ENCODE measurements around the gene ORM2. TPM values are rescaled to one million over a fixed set of nuclear protein-coding genes. Genes with fewer than 3 reads are reported as not detected.

Gene ORM2
- total RNA-seq, 3 donors from 2014 or later (not counting 1 experiment from before 2014, with no cell fraction given) = not detected

DNA sequence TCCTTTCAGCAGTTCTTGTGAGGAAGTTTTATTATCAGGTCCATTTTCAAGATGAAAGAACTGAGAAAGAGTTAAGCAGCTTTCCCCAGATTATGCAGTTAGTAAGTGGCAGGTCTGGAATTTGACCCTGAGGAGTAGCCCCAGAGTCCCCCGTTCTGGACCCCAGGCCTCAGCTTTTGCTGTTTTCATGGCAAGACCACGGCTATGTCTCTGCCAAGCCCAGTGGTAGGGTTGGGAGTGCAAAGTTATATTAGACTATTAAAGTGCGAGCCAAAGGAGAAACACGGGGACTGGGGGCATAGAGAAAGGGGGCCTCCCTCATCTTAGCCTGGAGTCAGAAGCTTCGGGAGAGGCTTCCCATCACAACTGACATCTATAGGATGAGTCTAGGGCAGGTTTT is 26.1 kb upstream of the ORM2 start:
- H3K9me3 ChIP-seq (ENCODE audit: control insufficient read depth, insufficient read depth, low read length) = no peaks in the 10 kb centered on the region

DNA sequence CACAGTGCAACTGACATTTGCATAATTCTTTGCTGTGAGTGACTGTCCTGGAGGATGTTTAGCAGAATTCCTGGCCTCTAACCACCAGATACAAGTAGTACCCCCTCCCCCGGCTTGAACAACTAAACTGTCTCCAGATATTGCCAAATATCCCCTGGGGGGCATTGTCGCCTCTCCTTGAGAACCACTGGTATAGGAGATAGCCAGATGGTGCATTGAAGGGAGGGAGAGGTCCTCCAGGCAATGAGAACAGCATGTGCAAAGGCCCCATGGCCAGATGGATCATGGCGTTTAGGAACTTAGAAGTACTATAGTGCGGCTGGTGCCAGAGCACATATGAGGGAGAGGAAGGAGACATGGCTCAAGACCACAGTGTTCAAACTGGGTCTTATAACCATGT is 25.7 kb upstream of the ORM2 start:
- intact Hi-C loops (cut with micrococcal nuclease) = no loop called here
- H3K4me3 ChIP-seq (ENCODE audit: low read length) = no peak overlapping the region
- no peaks in the 10 kb centered on the region for H3K9me3 Mint-ChIP-seq
- peaks cover 5% of the 10 kb centered on the region for H3K4me1 ChIP-seq (ENCODE audit: control insufficient read depth, insufficient read depth, low read length)
- ATAC-seq (no peak), DNase-seq (no peak)
- H3K27ac Mint-ChIP-seq = no peak overlapping the region
- no peaks in the 10 kb centered on the region for H3K36me3 Mint-ChIP-seq
- TF ChIP-seq, protein P1, sequence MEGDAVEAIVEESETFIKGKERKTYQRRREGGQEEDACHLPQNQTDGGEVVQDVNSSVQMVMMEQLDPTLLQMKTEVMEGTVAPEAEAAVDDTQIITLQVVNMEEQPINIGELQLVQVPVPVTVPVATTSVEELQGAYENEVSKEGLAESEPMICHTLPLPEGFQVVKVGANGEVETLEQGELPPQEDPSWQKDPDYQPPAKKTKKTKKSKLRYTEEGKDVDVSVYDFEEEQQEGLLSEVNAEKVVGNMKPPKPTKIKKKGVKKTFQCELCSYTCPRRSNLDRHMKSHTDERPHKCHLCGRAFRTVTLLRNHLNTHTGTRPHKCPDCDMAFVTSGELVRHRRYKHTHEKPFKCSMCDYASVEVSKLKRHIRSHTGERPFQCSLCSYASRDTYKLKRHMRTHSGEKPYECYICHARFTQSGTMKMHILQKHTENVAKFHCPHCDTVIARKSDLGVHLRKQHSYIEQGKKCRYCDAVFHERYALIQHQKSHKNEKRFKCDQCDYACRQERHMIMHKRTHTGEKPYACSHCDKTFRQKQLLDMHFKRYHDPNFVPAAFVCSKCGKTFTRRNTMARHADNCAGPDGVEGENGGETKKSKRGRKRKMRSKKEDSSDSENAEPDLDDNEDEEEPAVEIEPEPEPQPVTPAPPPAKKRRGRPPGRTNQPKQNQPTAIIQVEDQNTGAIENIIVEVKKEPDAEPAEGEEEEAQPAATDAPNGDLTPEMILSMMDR (IDR thresholded peaks at IDR 0.05) = no peak
- WGBS (ENCODE audit: insufficient coverage) = 88% methylated on average over 3 of the region's 4 CpGs
- H3K27ac ChIP-seq (ENCODE audit: low read length) = no peak overlapping the region
- H3K4me1 Mint-ChIP-seq = no peaks in the 10 kb centered on the region
- no peaks in the 10 kb centered on the region for H3K27me3 ChIP-seq (ENCODE audit: control insufficient read depth, insufficient read depth, low read length)
- no peak overlapping the region for H3K4me3 Mint-ChIP-seq
- H3K36me3 ChIP-seq (ENCODE audit: control insufficient read depth, insufficient read depth, low read length) = no peaks in the 10 kb centered on the region
- H3K27me3 Mint-ChIP-seq (ENCODE audit: low read depth in 2 of 2) = peaks cover 0 to 3% of the 10 kb centered on the region in 2 donors
- no peaks in the 10 kb centered on the region for H3K9me3 ChIP-seq (ENCODE audit: control insufficient read depth, insufficient read depth, low read length)

More for the DNA sequence above, 26.1 kb upstream of the ORM2 start:
- Mint-ChIP-seq H3K36me3 (no peaks in the 10 kb centered on the region), H3K4me3 (no peak overlapping the region), H3K27me3 (ENCODE audit: low read depth in 2 of 2) (peaks cover 0 to 3% of the 10 kb centered on the region in 2 donors), H3K27ac (no peak overlapping the region), H3K4me1 (no peaks in the 10 kb centered on the region), H3K9me3 (no peaks in the 10 kb centered on the region)
- no peak overlapping the region for H3K4me3 ChIP-seq (ENCODE audit: low read length)
- no peaks in the 10 kb centered on the region for H3K27me3 ChIP-seq (ENCODE audit: control insufficient read depth, insufficient read depth, low read length)
- ATAC-seq = no peak
- DNase-seq = peak in 1 of 2 donors; percentile 7
- intact Hi-C loops (cut with micrococcal nuclease) = no loop called here
- WGBS (ENCODE audit: insufficient coverage) = 92% methylated on average over 4 of the region's 5 CpGs
- H3K4me1 ChIP-seq (ENCODE audit: control insufficient read depth, insufficient read depth, low read length) = peaks cover 5% of the 10 kb centered on the region
- TF ChIP-seq, protein P1 (IDR thresholded peaks at IDR 0.05) = no peak
- no peaks in the 10 kb centered on the region for H3K36me3 ChIP-seq (ENCODE audit: control insufficient read depth, insufficient read depth, low read length)
- no peak overlapping the region for H3K27ac ChIP-seq (ENCODE audit: low read length)

DNA sequence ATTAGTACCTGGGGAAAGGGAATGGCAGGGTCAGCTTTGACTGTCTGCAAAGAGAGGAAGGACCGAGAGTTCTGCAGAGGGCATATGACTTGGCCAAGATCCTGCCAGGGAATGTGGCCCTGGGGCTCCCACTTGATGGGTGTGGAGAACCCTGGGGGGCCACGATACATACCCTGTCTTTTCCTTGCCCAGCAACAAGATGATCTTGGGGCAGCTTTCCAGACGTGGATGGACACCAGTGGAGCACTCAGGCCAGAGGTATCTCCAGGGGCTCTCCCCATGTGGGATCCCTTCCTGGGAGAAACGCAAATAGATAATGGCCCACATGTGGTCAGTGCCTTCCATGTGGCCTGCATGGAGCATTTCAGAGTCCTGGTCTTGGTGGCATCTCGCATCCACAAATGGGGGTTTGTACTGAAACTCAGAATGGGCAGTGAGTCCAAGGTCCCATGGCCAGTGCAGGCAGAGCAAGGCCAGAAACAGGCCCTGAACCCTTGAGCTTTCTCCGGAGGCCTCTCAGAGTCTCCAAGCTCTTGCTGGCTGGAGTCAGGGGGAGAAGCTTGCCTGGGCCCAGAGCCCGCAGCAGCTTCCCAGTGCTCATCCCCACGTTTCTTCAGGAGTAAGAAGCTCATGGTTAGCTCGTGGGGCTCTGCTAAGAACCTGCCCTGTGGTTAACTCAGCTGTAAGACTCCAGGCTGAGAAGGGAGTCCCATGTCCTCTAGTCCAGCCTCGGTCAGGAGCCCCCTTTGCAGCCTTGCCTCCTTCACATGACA is 25.1 kb upstream of the ORM2 start:
- Histone ChIP-seq H3K9me3 (ENCODE audit: control insufficient read depth, insufficient read depth, low read length) (no peaks in the 10 kb centered on the region), H3K4me1 (ENCODE audit: control insufficient read depth, insufficient read depth, low read length) (peaks cover 5% of the 10 kb centered on the region), H3K27ac (ENCODE audit: low read length) (no peak overlapping the region), H3K4me3 (ENCODE audit: low read length) (no peak overlapping the region), H3K27me3 (ENCODE audit: control insufficient read depth, insufficient read depth, low read length) (no peaks in the 10 kb centered on the region), H3K36me3 (ENCODE audit: control insufficient read depth, insufficient read depth, low read length) (no peaks in the 10 kb centered on the region)
- H3K4me3 Mint-ChIP-seq = no peak overlapping the region
- H3K9me3 Mint-ChIP-seq = no peaks in the 10 kb centered on the region
- no peaks in the 10 kb centered on the region for H3K4me1 Mint-ChIP-seq
- WGBS (ENCODE audit: insufficient coverage) = 84% methylated on average over 10 of the region's 10 CpGs
- ATAC-seq = no peak
- no peak overlapping the region for H3K27ac Mint-ChIP-seq
- H3K27me3 Mint-ChIP-seq (ENCODE audit: low read depth in 2 of 2) = peaks cover 0 to 3% of the 10 kb centered on the region in 2 donors
- intact Hi-C loops (cut with micrococcal nuclease) = loop anchor here (1.0 kb wide), 1 partner anchor 222 kb away; no protein-coding TSS in a partner anchor
- no peaks in the 10 kb centered on the region for H3K36me3 Mint-ChIP-seq
- TF ChIP-seq, protein P1 (IDR thresholded peaks at IDR 0.05) = no peak
- DNase-seq = peak in 1 of 2 donors; percentile 7

Data from natural killer cell (primary cell).